Measurements from ENCODE around the gene EEF1E1. TPM values are rescaled to one million over a fixed set of nuclear protein-coding genes. Genes with fewer than 3 reads are reported as not detected.

The EEF1E1 gene
- total RNA-seq, 1 donor from 2014 or later, result 52.6 TPM

- TF ChIP-seq CTCF (IDR thresholded peaks at IDR 0.05; ENCODE audit: insufficient read depth, low read length, poor library complexity, severe bottlenecking), result no peak
- H3K36me3 ChIP-seq (ENCODE audit: control insufficient read depth, insufficient read depth, low read length), result peaks cover 3% of the 10 kb centered on the region
- H3K4me3 ChIP-seq (ENCODE audit: low read depth, low read length), result no peak overlapping the region
- H3K27me3 ChIP-seq (ENCODE audit: control insufficient read depth, insufficient read depth, low read length), result no peaks in the 10 kb centered on the region
- DNase-seq (ENCODE audit: low read depth), result no peak
Measured at GRCh38 chr6:8082572-8082953, 19.8 kb downstream of the EEF1E1 start.

DNA sequence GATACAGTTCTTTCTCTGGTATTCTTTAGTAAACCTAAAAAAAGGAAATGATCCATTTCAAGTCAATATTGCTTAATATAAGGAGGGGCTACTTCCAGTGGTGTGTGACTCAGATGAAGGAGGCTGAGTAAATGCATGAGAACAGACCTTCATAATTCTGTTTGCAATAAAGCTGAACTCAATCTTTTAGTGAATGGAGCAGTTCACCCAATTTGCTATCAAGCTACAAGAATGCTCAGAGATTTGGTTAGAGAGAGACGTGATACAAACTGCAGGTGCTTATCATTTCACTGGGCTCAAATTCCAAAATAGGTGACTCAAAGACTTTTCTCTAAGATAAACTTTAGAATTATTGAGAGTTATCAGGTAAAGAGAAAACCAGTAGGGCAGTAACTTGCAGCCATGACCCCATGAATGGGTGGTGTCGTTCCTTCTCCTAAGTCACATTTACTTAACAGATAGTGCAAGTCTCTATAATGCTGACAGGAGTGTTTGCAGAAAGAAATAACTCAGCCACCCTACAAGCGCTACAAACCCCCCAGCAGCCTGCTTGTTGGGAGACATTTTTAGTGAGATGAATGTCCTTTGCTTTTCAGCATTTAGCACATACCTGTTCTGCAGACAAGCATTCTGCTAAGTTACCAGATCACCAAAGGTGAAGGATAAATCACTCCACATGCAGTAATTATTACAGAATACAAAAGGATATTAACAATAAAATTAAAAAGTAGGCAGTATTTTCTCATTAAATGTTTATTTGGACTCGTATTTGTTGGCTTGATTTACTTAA is 21.8 kb downstream of the EEF1E1 start:
- no peaks in the 10 kb centered on the region for H3K36me3 ChIP-seq (ENCODE audit: control insufficient read depth, insufficient read depth, low read length)
- no peak overlapping the region for H3K4me3 ChIP-seq (ENCODE audit: low read depth, low read length)
- H3K27me3 ChIP-seq (ENCODE audit: control insufficient read depth, insufficient read depth, low read length), result no peaks in the 10 kb centered on the region
- DNase-seq (ENCODE audit: low read depth), result no peak
- no peak for TF ChIP-seq CTCF (IDR thresholded peaks at IDR 0.05; ENCODE audit: insufficient read depth, low read length, poor library complexity, severe bottlenecking)

DNA sequence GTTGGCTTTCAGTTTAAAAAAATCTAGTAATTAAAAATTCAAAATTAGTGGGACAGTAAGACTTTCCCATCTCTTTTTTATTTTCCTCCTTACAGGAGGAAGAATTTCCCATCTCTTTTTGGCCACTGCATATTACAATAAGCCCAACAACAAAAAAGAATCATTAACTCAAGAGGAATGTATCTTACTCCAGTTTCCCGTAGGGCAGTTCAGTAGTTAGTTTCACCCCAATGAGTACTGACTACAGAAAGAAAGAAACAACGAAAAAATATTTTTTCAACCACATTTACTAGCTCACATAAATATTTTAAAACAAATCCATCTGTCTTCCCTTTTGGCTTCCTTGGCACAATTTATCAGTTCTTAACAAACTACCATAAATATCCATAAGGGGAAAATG is 23.2 kb downstream of the EEF1E1 start:
- Histone ChIP-seq H3K4me3 (ENCODE audit: low read depth, low read length) (no peak overlapping the region), H3K27me3 (ENCODE audit: control insufficient read depth, insufficient read depth, low read length) (no peaks in the 10 kb centered on the region), H3K36me3 (ENCODE audit: control insufficient read depth, insufficient read depth, low read length) (no peaks in the 10 kb centered on the region)
- no peak for TF ChIP-seq CTCF (IDR thresholded peaks at IDR 0.05; ENCODE audit: insufficient read depth, low read length, poor library complexity, severe bottlenecking)
- peak; percentile 76 for DNase-seq (ENCODE audit: low read depth)

GRCh38 chr6:8077991-8078390 is 24.4 kb downstream of the EEF1E1 start:
- H3K4me3 ChIP-seq (ENCODE audit: low read depth, low read length), result no peak overlapping the region
- no peaks in the 10 kb centered on the region for H3K36me3 ChIP-seq (ENCODE audit: control insufficient read depth, insufficient read depth, low read length)
- TF ChIP-seq CTCF (IDR thresholded peaks at IDR 0.05; ENCODE audit: insufficient read depth, low read length, poor library complexity, severe bottlenecking), result no peak
- no peak for DNase-seq (ENCODE audit: low read depth)
- no peaks in the 10 kb centered on the region for H3K27me3 ChIP-seq (ENCODE audit: control insufficient read depth, insufficient read depth, low read length)

DNA sequence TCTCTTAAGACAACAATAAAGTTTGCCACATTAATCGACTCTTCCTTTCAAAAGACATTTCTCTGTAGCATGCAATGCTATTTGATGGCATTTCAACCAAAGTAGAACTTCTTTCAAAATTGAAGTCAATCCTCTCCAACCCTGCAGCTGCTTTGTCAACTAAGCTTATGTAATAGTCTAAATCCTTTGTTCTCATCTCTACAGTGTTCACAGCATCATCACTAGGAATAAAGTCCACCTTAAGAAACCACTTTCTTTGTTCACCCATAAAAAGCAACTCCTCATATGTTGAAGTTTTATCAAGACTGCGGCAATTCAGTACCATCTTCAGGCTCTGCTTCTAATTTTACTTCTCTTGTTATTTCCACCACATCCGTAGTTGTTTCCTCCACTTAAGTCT is 26.6 kb downstream of the EEF1E1 start:
- TF ChIP-seq CTCF (IDR thresholded peaks at IDR 0.05; ENCODE audit: insufficient read depth, low read length, poor library complexity, severe bottlenecking), result no peak
- H3K36me3 ChIP-seq (ENCODE audit: control insufficient read depth, insufficient read depth, low read length), result no peaks in the 10 kb centered on the region
- no peaks in the 10 kb centered on the region for H3K27me3 ChIP-seq (ENCODE audit: control insufficient read depth, insufficient read depth, low read length)
- DNase-seq (ENCODE audit: low read depth), result no peak
- no peak overlapping the region for H3K4me3 ChIP-seq (ENCODE audit: low read depth, low read length)

DNA sequence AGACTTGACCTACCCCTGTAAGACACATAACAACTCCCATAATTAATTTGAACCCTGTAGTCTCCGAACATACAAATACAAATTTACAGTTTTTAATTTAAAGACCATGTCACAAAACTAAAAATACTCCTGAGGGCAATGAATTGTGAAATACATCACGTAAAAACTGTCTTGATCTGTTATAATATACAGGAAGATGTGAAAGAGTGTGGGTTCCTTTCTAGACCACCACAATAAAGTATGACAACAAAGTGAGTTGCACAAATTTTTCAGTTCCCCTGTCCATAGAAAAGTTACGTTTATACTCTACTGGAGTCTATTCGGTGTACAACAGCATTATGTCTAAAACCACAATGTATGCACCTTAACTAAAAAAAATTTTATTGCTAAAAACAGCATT is 27.2 kb downstream of the EEF1E1 start:
- H3K27me3 ChIP-seq (ENCODE audit: control insufficient read depth, insufficient read depth, low read length), result no peaks in the 10 kb centered on the region
- TF ChIP-seq CTCF (IDR thresholded peaks at IDR 0.05; ENCODE audit: insufficient read depth, low read length, poor library complexity, severe bottlenecking), result no peak
- no peak for DNase-seq (ENCODE audit: low read depth)
- no peak overlapping the region for H3K4me3 ChIP-seq (ENCODE audit: low read depth, low read length)
- no peaks in the 10 kb centered on the region for H3K36me3 ChIP-seq (ENCODE audit: control insufficient read depth, insufficient read depth, low read length)
